Kidney (tissue), 14 donors: Measurements from ENCODE around the gene RPL34. TPM values are rescaled to one million over a fixed set of nuclear protein-coding genes. Genes with fewer than 3 reads are reported as not detected.
A peak's percentile ranks its signal among the peaks of the same experiment; 100 is the strongest.

ENCODE experiments used
- DNase-seq, 5 donors: peaks; one replicate each; pipeline ENCODE4 v3.0.0-alpha.2; 2013 to 2020
- FAIRE-seq: peaks from 2 replicates; lab custom pipeline; 2012; peaks lifted over from hg19 to GRCh38; lab: Jason Lieb, UNC
- H3K27ac ChIP-seq, 2 donors: one replicate each; pipeline ENCODE4 v1.7.0; 2013; ENCODE audit warnings: low read depth in 2 of 2, low read length in 2 of 2, inconsistent platforms in 1 of 2
- H3K27me3 ChIP-seq: one replicate; pipeline ENCODE4 v1.7.1; 2013; ENCODE audit warnings: low read length, inconsistent platforms; ENCODE audit not compliant: control insufficient read depth, insufficient read depth
- H3K36me3 ChIP-seq, 3 donors: one replicate each; pipeline versions ENCODE4 v1.7.0 to v1.7.1; 2013; ENCODE audit warnings: low read length in 3 of 3, control low read depth in 1 of 3, inconsistent platforms in 1 of 3; ENCODE audit not compliant: insufficient read depth in 3 of 3, control insufficient read depth in 2 of 3
- H3K4me1 ChIP-seq, 3 donors: one replicate each; pipeline versions ENCODE4 v1.7.0 to v1.7.1; 2013; ENCODE audit warnings: low read length in 3 of 3, inconsistent platforms in 1 of 3, low read depth in 1 of 3; ENCODE audit not compliant: control insufficient read depth in 2 of 3, insufficient read depth in 2 of 3
- H3K4me3 ChIP-seq, 3 donors: one replicate each; pipeline versions ENCODE4 v1.7.0 to v1.8.1; 2013; ENCODE audit warnings: low read length in 3 of 3, control low read depth in 1 of 3, inconsistent platforms in 1 of 3
- H3K9ac ChIP-seq, 3 donors: one replicate each; pipeline versions ENCODE4 v1.7.0 to v1.7.1; 2013; ENCODE audit warnings: low read length in 3 of 3, control low read depth in 1 of 3, inconsistent platforms in 1 of 3
- H3K9me3 ChIP-seq, 3 donors: one replicate each; pipeline versions ENCODE4 v1.7.0 to v1.7.1; 2013; ENCODE audit warnings: low read length in 3 of 3, control low read depth in 1 of 3, inconsistent platforms in 1 of 3; ENCODE audit not compliant: control insufficient read depth in 2 of 3, insufficient read depth in 1 of 3
- CTCF ChIP-seq: IDR thresholded peaks from 3 replicates; pipeline ENCODE4 v1.5.1; 2012; ENCODE audit warnings: mild to moderate bottlenecking, moderate library complexity, borderline replicate concordance; ENCODE audit not compliant: insufficient read depth; ENCODE audit errors: extremely low read depth
- intact Hi-C: fragments of 100-400 bp; cut with DNase I; formaldehyde crosslinking; loops from one replicate; pipeline ENCODE4 v1.11.1; 2022
- polyA plus RNA-seq: library from polyadenylated mRNA; stranded (reverse); fragments of 350-450 nt; fragmentation: Illumina TruSeq; extraction: RNeasy Lipid Tissue Mini Kit (QIAGEN cat#74804); gene quantifications from one replicate; pipeline ENCODE4 v1.2.3, GENCODE V29; 2014; ENCODE audit warnings: low read depth, low replicate concordance; ENCODE audit not compliant: insufficient read depth
- total RNA-seq: library from RNA; stranded (reverse); fragmentation: NEBNext Ultra II Directional; extraction: Animal tissue kit (Norgen Biotek cat#: 25700); gene quantifications from one replicate; pipeline ENCODE4 v1.2.1, GENCODE V29; 2021
- donor health status: control.
- donor health status: control.
- donor health status: control.
- donor health status: control.
- donor health status: control.
- donor health status: DM: yes; HTN: yes; CAD: no.
- donor health status: Normal renal cell carcinoma (clear cell type).

The RPL34 gene
- total and polyA plus RNA-seq, 2 donors from 2014 or later, result 953 to 2,105 TPM

- no peak for FAIRE-seq
Observed at GRCh38 chr4:108607079-108607815, 13.1 kb upstream of the RPL34 start.

GRCh38 chr4:108611365-108611764 lies 9.0 kb upstream of the RPL34 start:
- DNase-seq (peak in 3 of 5 donors; percentile 31 to 73 (median 68)), FAIRE-seq (no peak)
- Histone ChIP-seq H3K9ac (no peak overlapping the region), H3K4me3 (peak overlapping the region in 2 of 3 donors; percentile 34 to 45), H3K27ac (no peak overlapping the region), H3K27me3 (no peaks in the 10 kb centered on the region), H3K36me3 (no peaks in the 10 kb centered on the region), H3K9me3 (no peaks in the 10 kb centered on the region), H3K4me1 (no peaks in the 10 kb centered on the region)
- no peak for TF ChIP-seq CTCF
- intact Hi-C loops, result no loop called here

More at GRCh38 chr4:108607079-108607815, 13.1 kb upstream of the RPL34 start:
- no peaks in the 10 kb centered on the region for H3K36me3 ChIP-seq
- H3K9me3 ChIP-seq, result no peaks in the 10 kb centered on the region
- H3K27ac ChIP-seq, result no peak overlapping the region
- H3K4me3 ChIP-seq, result no peak overlapping the region
- no peak for TF ChIP-seq CTCF
- DNase-seq, result no peak
- H3K4me1 ChIP-seq, result no peaks in the 10 kb centered on the region
- H3K27me3 ChIP-seq, result no peaks in the 10 kb centered on the region
- intact Hi-C loops, result no loop called here
- no peak overlapping the region for H3K9ac ChIP-seq

- H3K4me3 ChIP-seq, result no peak overlapping the region
- no peaks in the 10 kb centered on the region for H3K27me3 ChIP-seq
- H3K36me3 ChIP-seq, result no peaks in the 10 kb centered on the region
- DNase-seq (no peak), FAIRE-seq (no peak)
- H3K27ac ChIP-seq, result no peak overlapping the region
- H3K9me3 ChIP-seq, result no peaks in the 10 kb centered on the region
- no peaks in the 10 kb centered on the region for H3K4me1 ChIP-seq
- H3K9ac ChIP-seq, result no peak overlapping the region
- intact Hi-C loops, result no loop called here
- TF ChIP-seq CTCF, result no peak
Observed at GRCh38 chr4:108612365-108612764, 8.0 kb upstream of the RPL34 start.
